K562 (cell line): ENCODE data around the gene ULBP2. TPM values are rescaled to one million over a fixed set of nuclear protein-coding genes. Genes with fewer than 3 reads are reported as not detected.
"Not testable (repeated sequence)": the region's sequence is repeated elsewhere in the genome, so short reads cannot be mapped to it uniquely, and the experiment has no call there.

Source experiments
- ATAC-seq: fragments of 200-7000 bp; cut with Tn5 transposase; 3 replicates; pipeline ENCODE4 v1.9.1; 2020; ENCODE audit warnings: moderate library complexity
- BruUV-seq: library from RNA; stranded (reverse); fragments of 400-500 nt; replicated peaks from 2 replicates; lab custom pipeline; 2021; lab: Mats Ljungman, UMichigan
- CTCF ChIA-PET: fragments of 300-600 bp; formaldehyde crosslinking; extraction: SDS; loops from one replicate; lab custom pipeline; 2021; ENCODE audit warnings: low intra/inter-chr PET ratio; lab: Yijun Ruan, JAX
- POLR2A ChIA-PET: fragments of 300-600, 350-650 bp; sonication (Branson Sonifier 250); formaldehyde crosslinking; extraction: SDS; loops from one replicate; lab custom pipeline; 2021; ENCODE audit warnings: antibody characterized with exemption, inconsistent platforms; lab: Yijun Ruan, JAX
- DNase-seq, 4 experiments: peaks; one replicate each; pipeline versions ENCODE4 v3.0.0 to v3.0.0-alpha.2; 2011 to 2018; ENCODE audit warnings: low spot score in 3 of 4, mixed read lengths in 3 of 4; ENCODE audit errors: extremely low read depth in 1 of 4
- FAIRE-seq: peaks from 2 replicates; lab custom pipeline; 2011; peaks lifted over from hg19 to GRCh38; lab: Jason Lieb, UNC
- H2AFZ ChIP-seq: 2 replicates; pipeline ENCODE4 v1.6.0; 2011; ENCODE audit warnings: low read depth, low read length, control low read depth, inconsistent platforms
- H3K27ac ChIP-seq: fragments of 200-600 bp; 3 replicates; pipeline ENCODE4 v1.8.0; 2011; ENCODE audit warnings: low read depth, mild to moderate bottlenecking, control low read depth, inconsistent platforms, low read length, moderate library complexity, mixed read lengths; ENCODE audit errors: extremely low read depth
- H3K27me3 ChIP-seq, 2 experiments: fragments of 300-600 bp in 1 of 2; 2 replicates in 1 of 2; 3 replicates in 1 of 2; pipeline versions ENCODE4 v1.6.0 to v1.8.0; 2011; ENCODE audit warnings: inconsistent platforms in 2 of 2, low read length in 2 of 2, mild to moderate bottlenecking in 1 of 2, mixed read lengths in 1 of 2, moderate library complexity in 1 of 2; ENCODE audit not compliant: control insufficient read depth in 2 of 2, insufficient read depth in 2 of 2
- H3K36me3 ChIP-seq: fragments of 300-600 bp; 3 replicates; pipeline ENCODE4 v1.8.0; 2011; ENCODE audit warnings: mild to moderate bottlenecking, low read length, inconsistent platforms; ENCODE audit not compliant: control insufficient read depth, insufficient read depth
- H3K4me1 ChIP-seq, 2 experiments: fragments of 200-600 bp in 1 of 2; replicated peaks in 1 of 2; 2 replicates in 1 of 2; 3 replicates in 1 of 2; pipeline versions ENCODE4 v1.5.1 to v1.8.0; 2011; ENCODE audit warnings: inconsistent platforms in 2 of 2, low read length in 2 of 2, mild to moderate bottlenecking in 1 of 2, mixed read lengths in 1 of 2, moderate library complexity in 1 of 2; ENCODE audit not compliant: control insufficient read depth in 2 of 2, insufficient read depth in 2 of 2
- H3K4me2 ChIP-seq: 2 replicates; pipeline ENCODE4 v1.6.1; 2011; ENCODE audit warnings: low read length, control low read depth, inconsistent platforms, mixed read lengths; ENCODE audit not compliant: insufficient read depth
- H3K4me3 ChIP-seq: fragments of 200-600 bp; sonication (generic), shearing (Covaris generic); 2 replicates; pipeline ENCODE4 v1.5.1; 2016; ENCODE audit warnings: control low read depth, inconsistent platforms
- H3K79me2 ChIP-seq: fragments of 200-600 bp; 3 replicates; pipeline ENCODE4 v1.8.0; 2011; ENCODE audit warnings: low read length, inconsistent platforms; ENCODE audit not compliant: control insufficient read depth, insufficient read depth
- H3K9ac ChIP-seq, 2 experiments: 2 replicates each; pipeline versions ENCODE4 v1.6.0 to v1.6.1; 2011; ENCODE audit warnings: low read depth in 2 of 2, low read length in 2 of 2, control low read depth in 1 of 2, inconsistent platforms in 1 of 2, mild to moderate bottlenecking in 1 of 2, mixed read lengths in 1 of 2; ENCODE audit not compliant: insufficient read depth in 1 of 2
- H3K9me1 ChIP-seq: one replicate; pipeline ENCODE4 v1.6.0; 2011; ENCODE audit warnings: inconsistent platforms, mild to moderate bottlenecking, low read length, moderate library complexity; ENCODE audit not compliant: control insufficient read depth, insufficient read depth
- H3K9me3 ChIP-seq: replicated peaks from 2 replicates; pipeline ENCODE4 v1.5.1; 2011; ENCODE audit warnings: low read depth, low read length, inconsistent platforms; ENCODE audit not compliant: control insufficient read depth, insufficient read depth
- H4K20me1 ChIP-seq: replicated peaks from 2 replicates; pipeline ENCODE4 v1.6.1; 2011; ENCODE audit warnings: low read length, inconsistent platforms, mixed read lengths; ENCODE audit not compliant: control insufficient read depth, insufficient read depth
- FOXK1 ChIP-seq: sonication (generic); formaldehyde crosslinking; IDR thresholded peaks from 2 replicates; pipeline ENCODE4 v1.8.0; 2022; ENCODE audit warnings: missing genetic modification reagents, mild to moderate bottlenecking, borderline replicate concordance
- FOXK2 ChIP-seq, 2 experiments: fragments of 450-650 bp; IDR thresholded peaks in 1 of 2; conservative IDR thresholded peaks in 1 of 2; 2 replicates each; pipeline ENCODE4 v1.6.1; 2016; ENCODE audit warnings: low read depth in 2 of 2, mild to moderate bottlenecking in 1 of 2
- MAFG ChIP-seq: fragments of 450-650 bp; conservative IDR thresholded peaks from 2 replicates; pipeline ENCODE4 v1.6.1; 2016; ENCODE audit warnings: missing genetic modification characterization, missing compliant biosample characterization
- MLLT1 ChIP-seq, 2 experiments: fragments of 450-650 bp; IDR thresholded peaks; 2 replicates each; pipeline ENCODE4 v1.6.1; 2016
- MTF1 ChIP-seq: fragments of 250-450 bp; sonication (Bioruptor Pico); IDR thresholded peaks from 2 replicates; pipeline ENCODE4 v1.9.0; 2021; ENCODE audit warnings: moderate library complexity, mild to moderate bottlenecking, inconsistent platforms, borderline replicate concordance
- NCOA6 ChIP-seq: fragments of 450-650 bp; IDR thresholded peaks from 2 replicates; pipeline ENCODE4 v1.6.1; 2017; ENCODE audit warnings: mild to moderate bottlenecking
- NFIC ChIP-seq: fragments of 450-650 bp; IDR thresholded peaks from 2 replicates; pipeline ENCODE4 v1.6.1; 2017; ENCODE audit warnings: mild to moderate bottlenecking, inconsistent platforms
- NONO ChIP-seq, 2 experiments: fragments of 200-400 bp in 1 of 2; fragments of 450-650 bp in 1 of 2; formaldehyde crosslinking in 1 of 2; IDR thresholded peaks; 2 replicates each; pipeline ENCODE4 v1.6.1; 2017; ENCODE audit warnings: low read depth in 2 of 2, mild to moderate bottlenecking in 2 of 2, moderate library complexity in 2 of 2, low read length in 1 of 2
- PHF21A ChIP-seq: fragments of 450-650 bp; IDR thresholded peaks from 2 replicates; pipeline ENCODE4 v1.6.1; 2017; ENCODE audit warnings: low read depth, borderline replicate concordance
- PTTG1 ChIP-seq: fragments of 450-650 bp; IDR thresholded peaks from 2 replicates; pipeline ENCODE4 v1.6.1; 2016; ENCODE audit warnings: low read depth, mild to moderate bottlenecking, missing genetic modification characterization, missing compliant biosample characterization
- RB1 ChIP-seq: fragments of 450-650 bp; IDR thresholded peaks from 2 replicates; pipeline ENCODE4 v1.6.1; 2017; ENCODE audit warnings: low read depth, mild to moderate bottlenecking
- SMAD4 ChIP-seq: fragments of 250-450 bp; sonication (Bioruptor Pico); conservative IDR thresholded peaks from 2 replicates; pipeline ENCODE4 v1.8.0; 2021; ENCODE audit warnings: inconsistent platforms, mild to moderate bottlenecking, moderate library complexity
- ZKSCAN1 ChIP-seq: fragments of 150-350 bp; IDR thresholded peaks from 2 replicates; pipeline ENCODE4 v1.6.1; 2016; ENCODE audit warnings: low read depth, low read length
- ZNF212 ChIP-seq: fragments of 450-650 bp; formaldehyde crosslinking; IDR thresholded peaks from 2 replicates; pipeline ENCODE4 v1.4.0; 2020; ENCODE audit warnings: mild to moderate bottlenecking
- ZNF511 ChIP-seq: sonication (generic); formaldehyde crosslinking; IDR thresholded peaks from 2 replicates; pipeline ENCODE4 v1.8.0; 2022; ENCODE audit warnings: mild to moderate bottlenecking, missing genetic modification reagents
- whole genome bisulfite sequencing: fragments of 100-300 bp; shearing (Covaris generic); methylation state at CpG from one replicate; pipeline ENCODE4 v1.1.6; 2016; ENCODE audit warnings: low coverage, mixed read lengths; ENCODE audit not compliant: insufficient coverage; ENCODE audit errors: missing lambda C conversion rate; 5-methylcytosine and 5-hydroxymethylcytosine counted together
- in situ Hi-C: fragments of 300-500 bp; cut with MboI; formaldehyde crosslinking; loops from 4 replicates; pipeline ENCODE4 v1.15.0; 2018; ENCODE audit warnings: inconsistent platforms, mixed read lengths
- intact Hi-C: fragments of 100-400 bp; cut with micrococcal nuclease; formaldehyde crosslinking; loops from 2 replicates; pipeline ENCODE4 v1.14.2; 2022
- polyA plus RNA-seq, 8 experiments: library from polyadenylated mRNA; depleted of rRNA in 4 of 8; stranded (reverse) in 5 of 8; unstranded in 3 of 8; fragments of >200 nt; fragmentation: Nextera tagmentation in 2 of 8; fragmentation: Illumina TruSeq in 1 of 8; extraction: Ambion mirVana in 2 of 8; extraction: Trizol in 1 of 8; gene quantifications; 2 replicates each; pipeline versions ENCODE4 v1.2.1 to v1.2.3, GENCODE V29; 2011 to 2014; ENCODE audit warnings: inconsistent platforms in 1 of 8, missing spikeins in 1 of 8
- total RNA-seq, 7 experiments: library from RNA; depleted of rRNA in 6 of 7; stranded (reverse); fragments of >200 nt in 6 of 7; fragmentation: Illumina TruSeq in 2 of 7; extraction: Trizol in 2 of 7; gene quantifications; 2 replicates each; pipeline versions ENCODE4 v1.2.1 to v1.2.3, GENCODE V29; 2011 to 2021; ENCODE audit warnings: low replicate concordance in 1 of 7

The ULBP2 gene
- total and polyA plus RNA-seq, 9 of the 15 experiments (the other 6 are each of a cell fraction or from before 2014, with no cell fraction given): 0.50 to 5.3 (median 1.2) TPM

GRCh38 chr6:149925974-149926777, 15.6 kb upstream of the ULBP2 start (continued):
- TF ChIP-seq ZNF212 (CRISPR knock-in tag) (no peak), NFIC (no peak), ZKSCAN1 (0 out of 2 replicates have a peak, but pooled peaks have one; percentile 41), MAFG (tag) (no peak), MTF1 (no peak), SMAD4 (no peak), NONO (IDR thresholded peaks at IDR 0.05; ENCODE audit: low read depth in 2 of 2, low read length in 1 of 2) (no peak), PTTG1 (tag) (no peak), FOXK1 (CRISPR knock-in tag) (no peak), MLLT1 (IDR thresholded peaks at IDR 0.05) (no peak), FOXK2 (conservative IDR thresholded peaks at IDR 0.05 in 1 of 2, IDR thresholded peaks at IDR 0.05 in 1 of 2; ENCODE audit: low read depth in 2 of 2) (peak in 1 of 2 experiments; percentile 14; a peak in 1 of 4 replicates), RB1 (peak; percentile 40; the same call in 1 of the 2 replicates), ZNF511 (CRISPR knock-in tag) (peak; percentile 39; the same call in 1 of the 2 replicates), NCOA6 (no peak), PHF21A (no peak)

- POLR2A ChIA-PET: interaction anchor here (0.6 kb wide), 1 partner anchor 502 kb away, joined by 3 read pairs; no protein-coding TSS in a partner anchor
- WGBS: 8% methylated on average over 4 of the region's 4 CpGs
- not testable (repeated sequence) for H3K9me1 ChIP-seq
Measured at GRCh38 chr6:149927025-149927424, 14.8 kb upstream of the ULBP2 start.

More at GRCh38 chr6:149927025-149927424, 14.8 kb upstream of the ULBP2 start:
- BruUV-seq, H3K4me2 ChIP-seq, H3K36me3 ChIP-seq, ATAC-seq, H3K79me2 ChIP-seq, H4K20me1 ChIP-seq, FAIRE-seq, DNase-seq, H3K4me3 ChIP-seq, H2AFZ ChIP-seq, H3K9ac ChIP-seq, H3K9me3 ChIP-seq, H3K27ac ChIP-seq: not testable (repeated sequence)
- CTCF ChIA-PET: interaction anchor here (0.5 to 2.9 kb wide), 5 partner anchors 86 to 898 kb away, joined by 4 to 23 read pairs (median 8); partner anchors contain the start of gene GINM1
- H3K4me1 ChIP-seq: peaks cover 0 to 26% of the 10 kb centered on the region in 2 experiments; a peak in 3 of 5 replicates
- intact Hi-C loops: loop anchor here (5.0 kb wide), 3 partner anchors 205 to 900 kb away; partner anchors contain the start of gene GINM1
- peaks cover 23 to 48% of the 10 kb centered on the region in 2 experiments for H3K27me3 ChIP-seq
- in situ Hi-C loops: loop anchor here (10.0 kb wide), 1 partner anchor 202 kb away; no protein-coding TSS in a partner anchor
